ENCODE data around the gene ADGRV1. TPM values are rescaled to one million over a fixed set of nuclear protein-coding genes. Genes with fewer than 3 reads are reported as not detected.
A peak's percentile ranks its signal among the peaks of the same experiment; 100 is the strongest.

Gene ADGRV1
- total and polyA plus RNA-seq, 2 donors (not counting 3 experiments of a cell fraction or from before 2014, with no cell fraction given), result 0.11 to 0.55 TPM

DNA sequence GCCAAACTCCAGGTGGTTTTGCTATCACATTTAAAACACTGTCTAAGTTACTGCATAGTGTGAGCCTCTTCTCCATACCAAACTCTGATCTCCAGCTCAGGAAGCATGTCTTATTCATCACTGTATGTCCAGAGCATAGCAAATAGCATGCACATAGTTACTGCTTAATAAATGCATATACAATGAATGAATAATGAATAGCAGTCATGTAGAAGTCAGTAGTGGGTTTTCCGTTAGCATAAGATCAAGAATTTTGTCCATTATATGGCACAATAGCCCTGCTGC lies 495.1 kb downstream of the ADGRV1 start:
- ChIA-PET CTCF (interaction anchor here (0.9 to 2.0 kb wide), 5 partner anchors 11 to 366 kb away, joined by 5 to 13 read pairs (median 6); no protein-coding TSS in a partner anchor), POLR2A (interaction anchor here (2.3 kb wide), 1 partner anchor 327 kb away, joined by 8 read pairs; no protein-coding TSS in a partner anchor)
- dilution Hi-C loops (cut with MboI; ENCODE audit: extremely low pct_ligation_motif_present, low sequenced_read_pairs), result no loop called here

DNA sequence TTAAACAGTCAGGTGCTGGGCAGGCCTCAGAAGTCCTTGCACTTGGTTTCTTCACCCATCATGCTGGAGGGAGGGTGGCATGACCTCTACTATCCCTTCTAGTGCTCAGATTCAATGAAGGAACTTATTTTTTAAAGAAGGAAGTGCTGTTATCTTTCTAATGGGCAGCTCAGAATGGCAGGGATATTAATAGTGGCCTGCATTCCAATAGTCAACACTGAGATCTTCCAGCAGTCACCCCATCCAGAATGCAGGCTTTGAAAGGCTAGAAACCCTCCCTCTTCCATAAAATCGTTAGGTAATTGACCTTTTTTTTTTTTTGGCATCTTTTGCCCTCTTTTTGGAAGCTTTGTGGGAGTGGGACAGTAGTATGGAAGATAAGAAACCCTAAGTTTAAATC lies 499.6 kb downstream of the ADGRV1 start:
- CTCF ChIA-PET, result no interaction called here
- dilution Hi-C loops (cut with MboI; ENCODE audit: extremely low pct_ligation_motif_present, low sequenced_read_pairs) (no loop called here), intact Hi-C loops (cut with micrococcal nuclease) (no loop called here)
- BruUV-seq (replicated peaks), result no TSS peak
- TF ChIP-seq JUN (IDR thresholded peaks at IDR 0.05; ENCODE audit: borderline replicate concordance, insufficient read depth, insufficient read length, low read depth) (no peak), FOS (IDR thresholded peaks at IDR 0.05; ENCODE audit: borderline replicate concordance, insufficient read depth, low read length) (no peak), GATA2 (IDR thresholded peaks at IDR 0.05; ENCODE audit: insufficient read depth, insufficient read length, low read depth, low read length) (no peak), EZH2 (IDR thresholded peaks at IDR 0.05; ENCODE audit: borderline replicate concordance, low read depth, low read length, severe bottlenecking) (no peak), MAX (IDR thresholded peaks at IDR 0.05; ENCODE audit: insufficient read depth, insufficient read length) (no peak), POLR2AphosphoS5 (IDR thresholded peaks at IDR 0.05; ENCODE audit: insufficient read depth, low read depth, low read length) (no peak), MYC (IDR thresholded peaks at IDR 0.05; ENCODE audit: low read depth, low read length) (no peak), POLR2A (IDR thresholded peaks at IDR 0.05; ENCODE audit: low read depth, low read length) (no peak)
- TF ChIP-seq, protein P1, sequence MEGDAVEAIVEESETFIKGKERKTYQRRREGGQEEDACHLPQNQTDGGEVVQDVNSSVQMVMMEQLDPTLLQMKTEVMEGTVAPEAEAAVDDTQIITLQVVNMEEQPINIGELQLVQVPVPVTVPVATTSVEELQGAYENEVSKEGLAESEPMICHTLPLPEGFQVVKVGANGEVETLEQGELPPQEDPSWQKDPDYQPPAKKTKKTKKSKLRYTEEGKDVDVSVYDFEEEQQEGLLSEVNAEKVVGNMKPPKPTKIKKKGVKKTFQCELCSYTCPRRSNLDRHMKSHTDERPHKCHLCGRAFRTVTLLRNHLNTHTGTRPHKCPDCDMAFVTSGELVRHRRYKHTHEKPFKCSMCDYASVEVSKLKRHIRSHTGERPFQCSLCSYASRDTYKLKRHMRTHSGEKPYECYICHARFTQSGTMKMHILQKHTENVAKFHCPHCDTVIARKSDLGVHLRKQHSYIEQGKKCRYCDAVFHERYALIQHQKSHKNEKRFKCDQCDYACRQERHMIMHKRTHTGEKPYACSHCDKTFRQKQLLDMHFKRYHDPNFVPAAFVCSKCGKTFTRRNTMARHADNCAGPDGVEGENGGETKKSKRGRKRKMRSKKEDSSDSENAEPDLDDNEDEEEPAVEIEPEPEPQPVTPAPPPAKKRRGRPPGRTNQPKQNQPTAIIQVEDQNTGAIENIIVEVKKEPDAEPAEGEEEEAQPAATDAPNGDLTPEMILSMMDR (IDR thresholded peaks at IDR 0.05; ENCODE audit: extremely low read depth in 1 of 2, insufficient read depth in 1 of 2, low read depth in 1 of 2, low read length in 2 of 2), result no peak
- POLR2A ChIA-PET, result no interaction called here
- H2AFZ ChIP-seq (ENCODE audit: low read depth, low read length), result no peak overlapping the region
- no peaks in the 10 kb centered on the region for H3K79me2 ChIP-seq (ENCODE audit: control insufficient read depth, insufficient read depth, low read length)
- no peaks in the 10 kb centered on the region for H3K9me3 ChIP-seq (replicated peaks; ENCODE audit: control insufficient read depth, insufficient read depth, low read length)
- no peak overlapping the region for H3K27ac ChIP-seq (ENCODE audit: insufficient read depth, low read depth, low read length)
- H3K4me2 ChIP-seq (ENCODE audit: insufficient read depth, low read length), result no peak overlapping the region
- H3K27me3 ChIP-seq (ENCODE audit: control insufficient read depth in 2 of 2, insufficient read depth in 2 of 2, low read length in 2 of 2), result no peaks in the 10 kb centered on the region
- H3K4me3 ChIP-seq (replicated peaks in 1 of 3; ENCODE audit: insufficient read depth in 1 of 3, low read depth in 1 of 3, low read length in 3 of 3), result no peak overlapping the region
- no peaks in the 10 kb centered on the region for H4K20me1 ChIP-seq (replicated peaks; ENCODE audit: control insufficient read depth, extremely low read depth, insufficient read depth, low read length)
- no peaks in the 10 kb centered on the region for H3K9me1 ChIP-seq (replicated peaks; ENCODE audit: control insufficient read depth, extremely low read depth, insufficient read depth, low read length)
- DNase-seq (ENCODE audit: low read depth, low spot score), result no peak
- H3K36me3 ChIP-seq (ENCODE audit: control insufficient read depth in 2 of 2, extremely low read depth in 1 of 2, insufficient read depth in 2 of 2, low read length in 2 of 2), result no peaks in the 10 kb centered on the region
- peaks cover 3% of the 10 kb centered on the region for H3K4me1 ChIP-seq (ENCODE audit: control insufficient read depth, extremely low read depth, insufficient read depth, low read length)
- FAIRE-seq, result no peak
- H3K9ac ChIP-seq (replicated peaks; ENCODE audit: extremely low read depth, insufficient read depth, low read length), result no peak overlapping the region

More for the DNA sequence above, 495.1 kb downstream of the ADGRV1 start:
- H3K27me3 ChIP-seq (ENCODE audit: control insufficient read depth in 2 of 2, insufficient read depth in 2 of 2, low read length in 2 of 2), result no peaks in the 10 kb centered on the region
- no peaks in the 10 kb centered on the region for H3K79me2 ChIP-seq (ENCODE audit: control insufficient read depth, insufficient read depth, low read length)
- no peak overlapping the region for H2AFZ ChIP-seq (ENCODE audit: low read depth, low read length)
- intact Hi-C loops (cut with micrococcal nuclease), result loop anchor here (1.0 to 2.0 kb wide), 3 partner anchors 86 to 327 kb away; no protein-coding TSS in a partner anchor
- FAIRE-seq (no peak), DNase-seq (ENCODE audit: low read depth, low spot score) (no peak)
- peaks cover 10% of the 10 kb centered on the region for H3K4me1 ChIP-seq (ENCODE audit: control insufficient read depth, extremely low read depth, insufficient read depth, low read length)
- H3K4me3 ChIP-seq (replicated peaks in 1 of 3; ENCODE audit: insufficient read depth in 1 of 3, low read depth in 1 of 3, low read length in 3 of 3), result no peak overlapping the region
- H3K4me2 ChIP-seq (ENCODE audit: insufficient read depth, low read length), result peak overlapping the region; percentile 43
- no peaks in the 10 kb centered on the region for H4K20me1 ChIP-seq (replicated peaks; ENCODE audit: control insufficient read depth, extremely low read depth, insufficient read depth, low read length)
- no peaks in the 10 kb centered on the region for H3K9me3 ChIP-seq (replicated peaks; ENCODE audit: control insufficient read depth, insufficient read depth, low read length)
- BruUV-seq (replicated peaks), result no TSS peak
- no peaks in the 10 kb centered on the region for H3K9me1 ChIP-seq (replicated peaks; ENCODE audit: control insufficient read depth, extremely low read depth, insufficient read depth, low read length)
- TF ChIP-seq JUN (IDR thresholded peaks at IDR 0.05; ENCODE audit: borderline replicate concordance, insufficient read depth, insufficient read length, low read depth) (no peak), EZH2 (IDR thresholded peaks at IDR 0.05; ENCODE audit: borderline replicate concordance, low read depth, low read length, severe bottlenecking) (no peak), GATA2 (IDR thresholded peaks at IDR 0.05; ENCODE audit: insufficient read depth, insufficient read length, low read depth, low read length) (no peak), POLR2A (IDR thresholded peaks at IDR 0.05; ENCODE audit: low read depth, low read length) (no peak), POLR2AphosphoS5 (IDR thresholded peaks at IDR 0.05; ENCODE audit: insufficient read depth, low read depth, low read length) (no peak), FOS (IDR thresholded peaks at IDR 0.05; ENCODE audit: borderline replicate concordance, insufficient read depth, low read length) (no peak), MYC (IDR thresholded peaks at IDR 0.05; ENCODE audit: low read depth, low read length) (no peak)
- TF ChIP-seq, protein P1 (IDR thresholded peaks at IDR 0.05; ENCODE audit: extremely low read depth in 1 of 2, insufficient read depth in 1 of 2, low read depth in 1 of 2, low read length in 2 of 2), result no peak
- no peak overlapping the region for H3K9ac ChIP-seq (replicated peaks; ENCODE audit: extremely low read depth, insufficient read depth, low read length)
- H3K27ac ChIP-seq (ENCODE audit: insufficient read depth, low read depth, low read length), result peak overlapping the region; percentile 23
- H3K36me3 ChIP-seq (ENCODE audit: control insufficient read depth in 2 of 2, extremely low read depth in 1 of 2, insufficient read depth in 2 of 2, low read length in 2 of 2), result no peaks in the 10 kb centered on the region
